Peyer's patch (tissue), 4 donors: ENCODE results near the gene NDEL1. TPM values are rescaled to one million over a fixed set of nuclear protein-coding genes. Genes with fewer than 3 reads are reported as not detected.

Experiments used
- DNase-seq, 3 donors: peaks; one replicate each; pipeline ENCODE4 v3.0.0-alpha.2; 2017 to 2019
- H3K27ac ChIP-seq, 4 donors: fragments of 200-600 bp; sonication (generic); one replicate each; pipeline ENCODE4 v1.5.1; 2016 to 2019
- H3K27me3 ChIP-seq, 2 donors: fragments of 200-600 bp; sonication (generic); one replicate each; pipeline ENCODE4 v1.5.1; 2019
- H3K36me3 ChIP-seq, 3 donors: fragments of 200-600 bp; sonication (generic); one replicate each; pipeline ENCODE4 v1.5.1; 2016 to 2019
- H3K4me1 ChIP-seq, 4 donors: fragments of 200-600 bp; sonication (generic); one replicate each; pipeline ENCODE4 v1.5.1; 2016 to 2019
- H3K4me3 ChIP-seq, 4 donors: fragments of 200-600 bp; sonication (generic); 1 replicate in 3 of 4; 2 replicates in 1 of 4; pipeline ENCODE4 v1.5.1; 2016 to 2019; ENCODE audit warnings: mild to moderate bottlenecking in 1 of 4
- H3K9me3 ChIP-seq, 4 donors: fragments of 200-600 bp; sonication (generic); one replicate each; pipeline ENCODE4 v1.5.1; 2016 to 2019; ENCODE audit warnings: mild to moderate bottlenecking in 1 of 4
- POLR2A ChIP-seq, 2 donors: fragments of 450-650 bp; IDR thresholded peaks; one replicate each; pipeline ENCODE4 v1.5.1; 2017; ENCODE audit warnings: antibody characterized with exemption in 2 of 2, mild to moderate bottlenecking in 2 of 2, moderate library complexity in 2 of 2
- total RNA-seq, 4 donors: library from RNA; depleted of rRNA; stranded (reverse); fragments of >200 nt; gene quantifications; one replicate each; pipeline ENCODE4 v1.1.0, GENCODE V29; 2016
- TF ChIP-seq, protein P1 (sequence below), 6 experiments: fragments of 450-650 bp in 4 of 6; fragments of 200-600 bp in 2 of 6; sonication (generic) in 1 of 6; IDR thresholded peaks; one replicate each; pipeline ENCODE4 v1.5.1; 2017 to 2019; ENCODE audit warnings: antibody characterized with exemption in 6 of 6, mild to moderate bottlenecking in 3 of 6, moderate library complexity in 1 of 6

NDEL1 gene
- total RNA-seq, 4 donors from 2014 or later, result 70.4 to 125 (median 99.9) TPM

GRCh38 chr17:8494506-8495111 lies 58.9 kb downstream of the NDEL1 start:
- Histone ChIP-seq H3K4me3 (no peak overlapping the region), H3K9me3 (no peaks in the 10 kb centered on the region), H3K27ac (no peak overlapping the region), H3K27me3 (no peaks in the 10 kb centered on the region), H3K4me1 (no peaks in the 10 kb centered on the region), H3K36me3 (peaks cover 0 to 11% (median 0%) of the 10 kb centered on the region in 3 donors)
- DNase-seq, result no peak
- TF ChIP-seq POLR2A (IDR thresholded peaks at IDR 0.05), result no peak
- TF ChIP-seq, protein P1, sequence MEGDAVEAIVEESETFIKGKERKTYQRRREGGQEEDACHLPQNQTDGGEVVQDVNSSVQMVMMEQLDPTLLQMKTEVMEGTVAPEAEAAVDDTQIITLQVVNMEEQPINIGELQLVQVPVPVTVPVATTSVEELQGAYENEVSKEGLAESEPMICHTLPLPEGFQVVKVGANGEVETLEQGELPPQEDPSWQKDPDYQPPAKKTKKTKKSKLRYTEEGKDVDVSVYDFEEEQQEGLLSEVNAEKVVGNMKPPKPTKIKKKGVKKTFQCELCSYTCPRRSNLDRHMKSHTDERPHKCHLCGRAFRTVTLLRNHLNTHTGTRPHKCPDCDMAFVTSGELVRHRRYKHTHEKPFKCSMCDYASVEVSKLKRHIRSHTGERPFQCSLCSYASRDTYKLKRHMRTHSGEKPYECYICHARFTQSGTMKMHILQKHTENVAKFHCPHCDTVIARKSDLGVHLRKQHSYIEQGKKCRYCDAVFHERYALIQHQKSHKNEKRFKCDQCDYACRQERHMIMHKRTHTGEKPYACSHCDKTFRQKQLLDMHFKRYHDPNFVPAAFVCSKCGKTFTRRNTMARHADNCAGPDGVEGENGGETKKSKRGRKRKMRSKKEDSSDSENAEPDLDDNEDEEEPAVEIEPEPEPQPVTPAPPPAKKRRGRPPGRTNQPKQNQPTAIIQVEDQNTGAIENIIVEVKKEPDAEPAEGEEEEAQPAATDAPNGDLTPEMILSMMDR (IDR thresholded peaks at IDR 0.05), result no peak

DNA sequence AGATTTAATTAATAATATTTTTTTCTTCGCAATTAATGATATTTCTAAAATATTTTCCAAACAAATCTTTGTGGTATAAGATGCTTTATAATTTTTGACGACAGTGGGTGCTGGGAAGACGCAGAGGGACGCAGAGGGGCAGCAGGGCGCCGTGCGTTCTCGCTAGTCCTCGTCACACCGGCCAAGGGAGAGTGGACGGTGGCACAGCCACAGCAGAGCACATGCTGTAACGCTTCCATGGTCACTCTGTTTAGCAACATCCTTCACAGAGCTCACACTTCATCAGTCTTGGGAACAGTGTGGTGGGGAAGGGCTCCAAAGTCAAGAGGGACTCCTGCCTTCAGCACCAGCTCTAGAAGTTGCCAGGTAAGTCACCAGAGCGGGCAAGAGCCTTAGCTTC lies 60.4 kb downstream of the NDEL1 start:
- no peak for TF ChIP-seq POLR2A (IDR thresholded peaks at IDR 0.05)
- TF ChIP-seq, protein P1 (IDR thresholded peaks at IDR 0.05), result no peak
- Histone ChIP-seq H3K27me3 (no peaks in the 10 kb centered on the region), H3K4me1 (no peaks in the 10 kb centered on the region), H3K4me3 (no peak overlapping the region), H3K36me3 (peaks cover 0 to 4% (median 0%) of the 10 kb centered on the region in 3 donors), H3K9me3 (no peaks in the 10 kb centered on the region), H3K27ac (no peak overlapping the region)
- no peak for DNase-seq

DNA sequence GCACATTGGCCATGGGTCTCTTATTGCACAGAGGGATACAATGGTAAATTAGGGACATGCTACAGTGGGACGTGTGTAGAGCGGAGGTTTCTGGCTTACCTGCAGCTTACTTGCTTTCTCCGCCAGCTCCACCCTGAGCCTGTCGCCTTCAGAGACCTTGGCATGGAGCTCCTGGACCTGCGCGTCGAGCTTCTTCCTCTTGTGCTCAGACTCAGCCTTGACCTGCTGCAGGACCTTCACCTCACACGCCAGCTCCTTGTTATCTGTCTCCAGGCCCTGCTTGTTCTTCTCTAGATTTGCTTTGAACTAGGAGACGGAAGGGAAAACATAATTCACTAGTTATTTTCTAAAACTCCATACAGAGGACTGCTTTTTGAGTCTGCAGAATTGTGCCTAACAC lies 63.5 kb downstream of the NDEL1 start:
- no peak overlapping the region for H3K27ac ChIP-seq
- no peaks in the 10 kb centered on the region for H3K4me1 ChIP-seq
- TF ChIP-seq, protein P1 (IDR thresholded peaks at IDR 0.05), result no peak
- no peak for TF ChIP-seq POLR2A (IDR thresholded peaks at IDR 0.05)
- H3K9me3 ChIP-seq, result no peaks in the 10 kb centered on the region
- H3K4me3 ChIP-seq, result no peak overlapping the region
- DNase-seq, result no peak
- H3K36me3 ChIP-seq, result no peaks in the 10 kb centered on the region
- H3K27me3 ChIP-seq, result no peaks in the 10 kb centered on the region

- no peak for DNase-seq
Measured at GRCh38 chr17:8499614-8500013, 63.9 kb downstream of the NDEL1 start.

GRCh38 chr17:8500609-8501008 lies 64.9 kb downstream of the NDEL1 start:
- no peak overlapping the region for H3K4me3 ChIP-seq
- no peaks in the 10 kb centered on the region for H3K27me3 ChIP-seq
- no peaks in the 10 kb centered on the region for H3K4me1 ChIP-seq
- TF ChIP-seq, protein P1 (IDR thresholded peaks at IDR 0.05), result no peak
- TF ChIP-seq POLR2A (IDR thresholded peaks at IDR 0.05), result no peak
- H3K9me3 ChIP-seq, result no peaks in the 10 kb centered on the region
- H3K36me3 ChIP-seq, result no peaks in the 10 kb centered on the region
- H3K27ac ChIP-seq, result no peak overlapping the region
- DNase-seq, result no peak

More at GRCh38 chr17:8499614-8500013, 63.9 kb downstream of the NDEL1 start:
- Histone ChIP-seq H3K4me1 (no peaks in the 10 kb centered on the region), H3K9me3 (no peaks in the 10 kb centered on the region), H3K36me3 (no peaks in the 10 kb centered on the region), H3K27me3 (no peaks in the 10 kb centered on the region), H3K27ac (no peak overlapping the region), H3K4me3 (no peak overlapping the region)
- TF ChIP-seq POLR2A (IDR thresholded peaks at IDR 0.05), result no peak
- TF ChIP-seq, protein P1 (IDR thresholded peaks at IDR 0.05), result no peak

DNA sequence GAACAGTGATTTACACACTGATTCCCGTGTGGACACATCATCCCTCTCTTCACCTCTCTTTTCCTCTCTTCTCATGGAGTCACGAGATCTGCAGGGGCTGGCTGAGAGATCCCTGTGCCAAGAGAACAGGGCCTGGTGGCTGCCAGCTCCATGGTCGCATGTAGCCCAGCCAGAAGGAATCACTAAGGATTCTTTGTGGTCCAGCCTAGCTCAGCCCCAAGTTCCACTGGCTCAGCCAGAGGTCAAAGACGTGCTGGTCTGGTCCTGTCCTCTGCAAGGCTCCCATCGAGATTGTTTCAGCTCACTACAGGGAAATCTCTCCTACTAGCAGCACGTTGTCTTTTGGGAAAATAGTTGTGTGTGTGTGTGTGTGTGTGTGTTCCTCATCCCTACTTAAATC lies 66.4 kb downstream of the NDEL1 start:
- no peak overlapping the region for H3K27ac ChIP-seq
- no peaks in the 10 kb centered on the region for H3K36me3 ChIP-seq
- no peak for TF ChIP-seq POLR2A (IDR thresholded peaks at IDR 0.05)
- TF ChIP-seq, protein P1 (IDR thresholded peaks at IDR 0.05), result no peak
- no peaks in the 10 kb centered on the region for H3K27me3 ChIP-seq
- H3K4me1 ChIP-seq, result no peaks in the 10 kb centered on the region
- no peak overlapping the region for H3K4me3 ChIP-seq
- no peaks in the 10 kb centered on the region for H3K9me3 ChIP-seq
- no peak for DNase-seq
